Activated T-cell treated with anti-CD3 and anti-CD28 coated beads for 4 hours (primary cell): ENCODE measurements around the gene RNF220.

Experiments used
- DNase-seq: peaks from one replicate; pipeline ENCODE4 v3.0.0-alpha.2; 2020

RNF220 gene

DNA sequence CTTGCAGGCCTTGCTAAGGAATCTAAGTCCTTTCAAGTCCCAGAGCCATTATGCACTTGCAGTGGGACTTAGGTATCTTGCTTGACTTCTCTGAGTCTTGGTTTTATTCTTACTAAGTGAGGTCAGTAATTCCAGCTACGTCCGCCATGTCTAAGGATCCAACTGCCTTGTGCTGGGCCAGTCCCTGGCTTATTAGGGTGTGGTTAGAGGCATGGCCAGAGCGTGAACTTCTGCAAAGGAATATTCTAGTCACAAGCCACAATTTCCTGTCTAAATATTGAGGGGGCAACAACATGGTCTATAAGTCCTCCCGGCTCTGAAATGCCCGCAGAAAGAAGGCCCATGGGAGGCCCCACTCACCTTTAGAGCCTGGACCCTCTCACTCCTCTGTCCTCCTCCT, 186.3 kb downstream of the RNF220 start:
- no peak for DNase-seq

DNA sequence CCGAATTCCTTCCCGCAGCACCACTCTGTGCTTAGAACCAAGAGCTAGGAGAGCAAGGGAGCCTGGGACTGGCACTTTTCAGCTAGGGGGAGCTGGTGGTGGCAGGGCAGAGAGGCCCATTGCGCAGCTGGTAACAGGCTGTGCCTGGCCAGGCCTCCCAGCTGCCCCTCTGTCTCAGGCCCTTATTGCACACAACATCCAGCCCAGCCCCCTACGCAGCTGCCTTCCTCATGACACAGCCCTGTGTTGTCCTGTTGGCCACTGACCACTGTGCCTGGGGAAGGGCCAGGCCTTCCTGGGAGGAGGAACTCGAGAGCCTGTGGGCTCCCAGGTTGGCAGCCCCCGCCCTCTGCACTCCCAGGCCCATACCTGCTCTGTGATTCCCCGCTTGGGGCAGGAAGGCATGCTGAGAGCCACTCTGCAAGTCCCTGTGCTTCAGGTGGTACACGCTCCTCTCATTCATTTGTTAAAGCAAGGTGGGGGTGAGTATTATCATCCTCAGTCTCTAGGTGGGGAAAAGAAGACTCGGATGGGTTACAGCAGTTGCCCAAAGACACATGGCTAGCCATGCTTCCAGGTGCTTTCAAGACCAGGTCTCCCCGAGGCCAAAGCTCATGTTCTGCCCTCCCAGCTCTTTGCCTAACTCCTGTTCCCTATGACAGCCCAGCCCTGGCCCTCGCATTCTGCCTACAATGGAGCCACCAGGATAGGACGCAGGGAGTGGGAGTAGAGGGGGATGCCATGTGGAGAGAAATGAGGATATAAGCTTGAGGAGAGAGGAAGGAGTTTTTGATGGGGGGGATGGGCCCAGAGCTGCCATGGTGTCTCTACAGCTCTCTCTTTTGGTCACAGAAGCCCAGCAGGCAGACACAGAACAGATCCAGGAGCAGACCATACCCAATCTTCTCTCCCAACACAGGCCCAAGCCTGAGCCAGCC, 187.4 kb downstream of the RNF220 start:
- DNase-seq = no peak

DNA sequence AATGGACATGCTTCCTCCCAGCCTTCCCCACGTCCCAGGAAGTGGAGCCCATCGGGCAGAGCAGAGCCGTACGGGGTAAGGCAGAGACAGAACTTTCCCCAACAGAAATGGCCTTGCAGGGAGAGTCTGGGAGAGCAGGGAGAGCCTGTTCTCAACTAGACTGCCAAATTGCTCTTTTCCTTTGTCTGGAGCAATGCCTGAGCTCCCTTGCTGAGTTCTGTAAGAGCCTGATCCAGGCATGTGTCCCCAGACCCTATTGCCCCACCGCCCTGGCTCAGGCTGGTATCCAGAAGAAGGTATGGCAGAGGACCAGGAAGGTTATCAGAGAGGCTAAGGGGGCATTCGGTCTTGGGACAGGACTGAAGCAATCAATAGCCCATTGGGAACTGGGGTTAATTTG, 189.3 kb downstream of the RNF220 start:
- no peak for DNase-seq

DNA sequence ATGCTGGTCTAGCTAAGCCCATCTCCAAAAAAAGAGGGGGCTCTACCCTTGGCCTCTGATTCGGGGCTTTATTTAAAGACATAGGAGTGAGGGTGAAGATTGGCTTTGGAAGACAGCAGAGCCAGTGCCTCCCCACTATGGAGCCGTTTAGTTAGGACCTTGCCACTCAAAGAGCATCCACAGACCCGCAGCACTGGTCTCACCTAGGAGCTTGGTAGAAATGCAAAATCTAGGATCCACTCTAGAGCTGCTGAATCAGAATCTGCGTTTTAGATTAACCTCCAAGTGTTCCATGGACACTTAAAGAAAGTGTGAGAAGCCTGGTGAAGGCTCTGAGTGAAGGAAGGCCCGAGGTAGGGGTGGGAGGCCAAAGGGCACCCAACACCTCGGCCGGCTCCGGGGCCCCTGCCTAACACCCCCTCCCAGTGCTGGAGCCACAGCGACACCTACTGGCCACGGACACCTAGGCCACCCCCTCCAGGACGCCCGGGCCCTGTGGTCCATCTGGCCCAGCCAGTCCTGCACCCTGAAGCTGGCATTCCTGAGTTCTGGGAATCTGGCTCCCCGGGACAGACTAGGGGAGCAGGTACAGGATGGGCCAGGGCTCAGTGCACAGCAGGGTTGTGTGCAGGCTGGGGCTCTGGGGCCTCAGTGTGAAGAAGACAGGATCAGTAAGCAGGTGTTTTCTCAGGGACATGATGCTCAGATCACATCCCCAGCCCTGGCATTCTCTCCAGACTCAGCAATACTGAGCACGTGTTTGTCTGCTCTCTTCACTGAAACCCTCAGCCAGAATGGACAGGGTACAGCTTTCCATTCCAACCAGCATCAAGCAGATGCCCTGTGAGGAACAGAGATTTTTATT, 190.0 kb downstream of the RNF220 start:
- DNase-seq = peak; percentile 66

DNA sequence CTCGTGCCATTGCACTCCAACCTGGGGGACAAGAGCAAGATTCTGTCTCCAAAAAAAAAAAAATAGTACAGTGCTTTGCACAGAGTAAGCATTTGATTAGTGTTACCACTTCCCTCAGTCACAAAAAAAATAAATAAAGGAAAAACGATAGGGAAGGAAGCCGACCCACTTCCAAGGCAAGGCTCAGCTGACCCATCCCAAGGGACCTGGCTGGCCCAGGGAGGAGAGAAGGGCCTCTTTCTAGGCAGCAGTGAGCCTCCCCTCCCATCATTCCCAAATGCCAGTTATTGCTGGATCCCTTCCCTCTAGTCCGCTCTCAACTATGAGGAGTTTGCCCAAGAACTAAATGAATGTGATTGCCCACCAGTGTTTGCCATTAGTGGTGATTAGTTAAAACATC, 191.5 kb downstream of the RNF220 start:
- no peak for DNase-seq

DNA sequence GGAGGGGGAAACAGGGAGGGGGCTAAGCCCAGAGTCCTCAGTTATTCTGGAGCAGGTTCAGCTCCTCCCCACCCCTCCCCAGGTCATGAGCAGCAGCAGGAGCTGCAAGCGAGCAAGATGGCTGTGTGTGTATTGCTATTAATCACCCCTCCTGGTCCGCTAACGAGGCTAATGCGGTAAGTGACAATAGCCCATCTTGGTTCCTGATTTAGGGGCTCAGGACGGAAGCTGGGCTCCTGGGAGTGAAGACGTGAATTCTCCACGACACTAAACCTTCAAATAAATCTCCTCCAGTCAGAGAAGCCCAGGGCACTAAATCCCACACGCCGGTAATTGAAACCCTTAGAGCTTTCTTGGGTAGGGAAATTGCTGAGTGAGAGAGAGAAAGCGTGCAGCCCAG, 193.1 kb downstream of the RNF220 start:
- no peak for DNase-seq

DNA sequence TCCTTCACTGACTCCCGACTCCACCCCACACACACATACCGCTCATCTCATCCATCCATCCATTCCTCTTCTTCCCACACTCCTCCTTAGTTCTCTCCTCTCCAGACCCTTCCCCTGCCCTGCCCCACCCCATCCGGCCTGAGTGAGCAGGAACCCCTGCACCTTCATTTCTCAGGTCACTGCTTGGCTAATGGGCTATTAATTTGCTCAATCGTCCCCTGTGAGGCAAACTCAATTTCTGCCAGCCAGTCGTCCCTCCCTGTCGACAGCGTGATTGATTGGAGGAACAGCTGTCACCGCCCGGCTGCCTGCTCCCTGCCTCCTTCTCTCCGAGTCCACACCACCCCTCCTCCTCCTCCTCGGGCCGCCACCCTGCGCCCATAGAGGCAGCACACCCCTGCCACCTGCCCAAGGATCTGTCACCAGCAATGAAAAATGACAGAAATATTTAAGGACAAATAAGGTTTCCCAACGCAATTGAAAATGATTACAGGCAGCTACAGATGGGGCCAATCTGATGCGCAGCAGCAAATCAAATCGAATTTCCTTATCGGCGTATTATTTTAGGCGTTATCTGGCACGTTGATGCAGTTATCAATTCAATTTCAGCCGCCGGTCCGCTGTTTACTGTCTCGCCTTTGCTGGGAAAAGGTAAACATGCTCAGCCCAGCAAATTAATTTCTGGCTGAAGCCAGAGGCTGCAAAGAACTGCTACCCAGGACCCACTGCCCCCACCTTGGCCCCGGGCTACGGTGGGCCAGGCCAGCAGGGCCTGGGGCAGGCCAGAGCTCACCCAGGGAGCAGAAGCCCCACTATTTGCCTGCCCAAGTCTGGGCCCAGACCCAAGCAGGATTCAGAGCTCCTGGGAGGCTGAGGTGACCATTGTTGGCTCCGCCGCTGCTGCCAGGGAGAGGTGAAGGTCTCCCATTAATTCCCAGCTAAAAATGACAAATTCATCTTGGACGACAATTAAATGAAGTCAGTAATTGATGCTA, 197.9 kb downstream of the RNF220 start:
- DNase-seq = no peak

DNA sequence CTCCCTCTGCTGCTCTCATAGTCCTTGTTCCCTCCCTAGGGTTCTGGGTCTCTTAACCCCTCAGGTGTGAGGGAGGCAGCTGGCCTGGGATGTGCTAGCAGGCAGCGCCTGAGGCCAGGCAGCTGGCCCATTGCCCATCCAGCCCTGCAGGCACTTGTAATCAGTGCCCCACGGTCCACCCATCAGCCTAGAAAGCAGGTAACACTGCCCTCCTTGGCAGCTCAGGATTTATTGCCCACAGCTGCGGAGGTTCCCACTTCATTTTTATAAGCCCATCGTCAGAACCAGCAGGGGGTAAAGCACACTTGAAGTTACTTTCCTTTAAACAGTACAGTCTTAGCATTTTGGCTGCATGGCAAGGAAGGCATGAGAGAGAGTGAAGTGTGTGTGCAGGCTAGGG, 198.7 kb downstream of the RNF220 start:
- no peak for DNase-seq

DNA sequence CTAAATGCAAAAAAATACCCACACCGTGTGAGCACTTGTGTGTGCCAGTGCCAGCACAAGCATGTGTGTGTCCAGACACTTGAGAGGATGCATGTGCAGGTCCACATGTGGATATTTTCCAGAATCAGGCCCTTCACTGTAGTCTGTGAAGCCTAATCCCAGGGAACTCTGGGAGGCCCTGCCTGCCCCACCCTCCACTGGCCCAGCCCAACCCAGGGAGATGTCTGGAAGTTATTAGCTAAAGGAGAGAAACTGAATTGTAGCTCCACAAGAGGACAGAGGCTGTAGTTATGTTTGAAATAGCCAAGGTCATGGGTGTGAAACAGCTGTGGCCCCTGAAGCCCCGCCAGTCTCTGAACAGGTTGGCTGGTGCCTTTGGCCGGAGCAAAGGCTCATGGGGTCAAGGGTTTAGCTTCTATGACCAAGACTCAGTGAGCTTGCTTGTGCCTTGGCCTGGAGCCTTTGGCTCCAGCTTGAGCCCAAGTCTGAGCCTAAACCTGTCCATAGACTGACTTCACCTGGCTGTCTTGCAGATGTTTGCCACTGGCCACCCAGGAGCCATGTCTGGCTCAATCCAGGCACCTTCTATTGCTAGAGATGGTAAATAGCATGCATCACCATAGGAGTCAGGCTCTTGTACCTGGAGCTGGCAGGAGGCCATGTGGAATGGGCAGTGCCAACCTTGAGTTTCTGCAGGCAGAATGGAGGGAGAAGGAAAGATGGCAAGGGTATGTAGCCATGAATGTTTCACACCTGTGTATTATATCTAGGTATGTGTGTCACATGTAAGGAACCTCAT, 199.3 kb downstream of the RNF220 start:
- DNase-seq = no peak

DNA sequence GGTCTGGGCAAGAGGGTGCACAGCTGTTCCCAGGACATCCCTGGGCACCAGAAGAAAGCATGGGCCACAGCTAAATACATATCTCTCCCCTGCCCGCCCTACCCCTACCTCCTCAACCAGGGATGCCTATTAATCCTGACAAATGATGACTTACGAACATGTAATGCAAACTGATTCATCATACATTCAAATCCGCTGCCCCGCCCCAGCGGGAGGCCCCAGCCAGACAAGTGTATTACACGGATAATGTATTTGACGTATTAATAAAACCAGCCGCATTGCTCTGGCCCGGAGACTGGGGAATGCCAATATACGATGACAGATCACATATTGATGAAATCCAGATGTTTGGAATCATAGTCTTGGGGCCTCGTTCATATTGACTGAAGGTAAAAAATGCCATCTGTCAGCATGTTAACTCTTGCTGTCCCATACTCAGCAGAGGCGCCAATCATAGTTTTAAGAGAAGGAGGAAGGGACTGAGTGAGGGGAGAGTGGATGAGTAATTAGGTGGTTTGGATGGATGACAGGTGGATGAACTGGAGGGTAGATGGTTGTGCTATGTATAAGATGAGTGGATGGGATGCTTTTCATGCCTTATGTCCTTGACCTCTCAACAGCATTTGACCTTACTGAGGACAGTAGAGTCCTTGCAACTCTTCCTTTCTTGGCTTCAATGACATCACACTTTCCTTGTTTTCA, 201.0 kb downstream of the RNF220 start:
- no peak for DNase-seq

DNA sequence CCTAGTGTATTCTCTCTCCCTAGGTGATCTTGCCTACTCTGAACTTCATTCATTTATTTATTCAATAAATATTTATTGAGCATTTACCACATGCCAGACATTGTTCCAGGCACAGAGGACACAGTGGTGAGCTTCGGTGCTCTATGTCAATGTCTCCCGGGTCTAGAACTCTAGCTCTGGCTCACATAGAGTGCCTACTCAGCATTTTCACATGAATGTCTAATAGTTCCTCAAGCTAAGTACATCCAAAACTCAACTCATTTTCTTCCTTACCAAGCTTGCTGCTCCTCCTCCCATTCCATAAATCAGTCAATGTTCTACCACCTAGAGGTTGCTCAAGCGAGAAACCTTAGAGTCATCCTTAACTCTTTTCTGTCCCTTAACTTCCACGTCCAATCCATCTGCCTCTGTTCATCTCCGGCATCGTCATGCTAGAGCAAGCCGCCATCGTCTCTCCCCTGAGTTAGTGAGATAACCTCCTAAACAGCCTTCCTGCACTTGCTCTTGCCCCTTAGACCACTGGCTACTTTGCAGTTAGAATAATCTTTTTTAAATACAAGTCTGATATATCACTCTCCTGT, 201.7 kb downstream of the RNF220 start:
- DNase-seq = no peak

DNA sequence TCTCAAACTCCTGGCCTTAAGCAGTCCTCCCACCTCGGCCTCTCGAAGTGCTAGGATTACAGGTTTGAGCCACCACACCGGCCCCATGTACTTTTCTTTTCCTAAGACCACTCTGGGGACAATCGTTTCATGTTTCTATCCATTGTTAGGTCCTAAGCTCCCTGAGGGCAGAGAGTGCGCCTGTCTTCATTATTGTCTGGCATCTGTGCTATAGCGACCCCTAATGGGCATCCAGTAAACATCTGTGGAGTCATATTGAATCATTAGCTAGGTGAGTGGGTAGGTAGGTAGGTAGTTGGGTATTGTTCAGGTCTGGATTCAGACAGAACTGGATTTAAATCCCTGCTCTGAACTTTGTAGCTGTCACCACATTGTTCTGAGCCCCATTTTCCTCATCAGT, 203.1 kb downstream of the RNF220 start:
- DNase-seq = no peak

DNA sequence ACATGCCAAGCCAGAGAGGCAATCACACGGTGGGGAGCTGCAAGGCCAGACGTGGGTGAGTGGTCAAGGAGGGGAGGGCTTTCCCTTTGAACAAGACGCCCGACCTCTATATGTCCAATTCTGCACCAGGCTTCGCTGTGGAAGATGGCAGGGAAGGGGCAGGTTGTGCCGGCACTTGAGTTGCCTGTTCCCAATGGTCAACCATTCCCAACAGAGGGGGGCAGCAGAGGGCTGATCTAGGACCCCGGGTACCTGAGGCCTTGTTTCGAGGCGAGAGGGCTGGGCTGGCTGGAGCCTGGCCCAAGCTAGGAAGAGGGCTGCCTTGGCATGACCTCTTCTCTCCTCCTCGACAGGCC, 204.3 kb downstream of the RNF220 start:
- DNase-seq = peak; percentile 12

DNA sequence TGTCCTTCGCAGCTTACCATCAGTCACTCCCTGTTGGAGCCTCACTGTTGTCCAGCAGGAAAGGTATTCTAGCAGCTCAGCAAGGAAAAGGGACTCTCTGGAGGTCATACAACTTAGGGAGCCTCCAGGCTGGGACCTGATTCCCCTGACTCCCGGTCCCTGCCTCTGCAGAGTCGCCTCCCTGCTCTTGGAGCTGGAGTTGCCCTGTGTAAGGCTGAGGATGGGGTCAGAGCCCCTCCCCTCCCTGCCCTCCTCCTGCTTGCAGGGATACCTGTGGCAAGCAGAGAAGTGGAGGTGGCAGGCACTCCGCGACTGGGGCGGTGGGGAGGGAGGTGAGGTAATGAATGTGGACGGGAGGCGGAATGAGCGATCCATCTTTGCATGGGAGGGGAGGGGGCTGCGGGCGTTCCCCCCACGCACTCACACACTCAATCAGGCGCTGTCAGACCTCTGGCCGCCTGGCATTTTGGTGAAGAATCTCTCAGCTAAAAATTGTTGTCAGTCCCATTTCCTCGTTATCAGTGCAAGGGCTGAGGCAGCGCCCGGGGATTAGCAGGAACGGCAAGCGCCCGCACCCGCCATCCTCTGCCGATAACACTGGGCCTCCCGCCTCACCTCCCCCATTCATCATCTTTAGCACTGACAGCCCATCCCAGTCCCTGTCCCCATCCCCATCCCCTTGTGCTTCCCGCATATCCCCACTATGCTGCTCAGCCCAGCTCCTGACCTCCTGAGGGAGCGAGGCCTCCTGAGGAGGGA, 204.9 kb downstream of the RNF220 start:
- no peak for DNase-seq

DNA sequence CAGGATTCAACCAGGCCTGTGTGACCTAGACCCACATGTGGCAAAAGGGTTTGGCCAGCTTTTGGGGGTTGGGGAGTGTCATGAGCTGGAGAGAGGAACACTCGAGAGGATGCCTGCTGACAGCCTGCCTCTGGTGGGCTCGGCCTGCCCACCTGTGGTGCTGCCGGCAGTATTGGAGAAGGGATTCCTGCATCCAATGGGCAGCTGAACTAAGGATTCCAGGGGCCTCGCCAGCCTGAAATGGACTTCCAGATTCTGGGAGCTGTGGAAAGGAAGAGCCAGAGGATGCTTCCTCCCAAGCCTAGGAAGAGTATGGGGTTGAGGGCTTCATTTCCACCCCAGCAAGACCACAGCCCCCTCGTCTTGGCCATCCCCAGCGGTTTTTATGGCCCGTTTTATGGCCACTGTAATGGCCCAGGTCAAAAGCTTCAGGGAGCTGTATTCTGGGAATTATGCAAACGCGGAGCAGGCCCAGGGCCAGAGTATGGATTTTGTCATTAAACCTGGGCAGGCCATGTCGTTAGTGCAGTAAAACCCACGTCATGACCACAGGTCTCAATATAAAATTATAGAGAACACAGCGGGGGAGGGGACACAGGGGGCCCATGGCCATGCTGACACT, 205.6 kb downstream of the RNF220 start:
- no peak for DNase-seq

DNA sequence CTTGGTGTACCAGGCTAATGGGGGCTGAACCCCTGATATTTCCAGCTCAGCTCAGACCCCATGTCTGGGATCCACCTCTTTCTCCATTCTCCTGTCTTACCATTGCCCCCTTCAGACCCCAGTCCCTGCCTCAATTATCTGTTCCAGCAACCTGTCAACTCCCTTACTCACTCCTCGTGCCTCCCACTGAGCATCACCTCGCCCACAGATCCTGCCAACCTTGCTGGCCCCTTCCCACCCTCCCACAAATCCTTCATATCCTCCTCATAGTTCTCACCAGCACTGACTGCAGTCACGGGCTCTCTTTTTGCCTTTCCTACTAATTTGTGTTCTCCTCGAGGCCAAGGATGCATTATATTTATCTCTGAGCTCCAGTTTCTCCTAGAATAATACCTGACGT, 206.4 kb downstream of the RNF220 start:
- DNase-seq = no peak

DNA sequence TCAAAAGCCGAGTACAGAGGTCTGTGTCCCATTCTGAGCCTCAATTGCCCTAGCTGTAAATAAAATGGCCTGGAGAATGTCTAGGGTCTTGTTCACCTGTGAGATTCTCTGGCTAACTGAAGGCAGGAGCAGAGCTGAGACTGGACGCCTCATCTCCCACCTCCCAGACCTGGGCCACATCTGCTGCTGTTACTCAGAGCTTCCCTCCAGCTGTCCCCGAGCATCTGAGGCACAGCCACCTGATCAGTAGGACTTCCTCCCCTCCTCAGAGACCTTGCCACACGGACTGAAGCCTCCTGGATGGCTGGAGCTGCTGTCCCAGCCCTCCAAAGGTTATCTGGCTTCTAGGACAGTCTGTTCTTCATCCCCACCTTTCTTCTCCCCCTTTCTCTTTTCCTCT, 206.8 kb downstream of the RNF220 start:
- no peak for DNase-seq

DNA sequence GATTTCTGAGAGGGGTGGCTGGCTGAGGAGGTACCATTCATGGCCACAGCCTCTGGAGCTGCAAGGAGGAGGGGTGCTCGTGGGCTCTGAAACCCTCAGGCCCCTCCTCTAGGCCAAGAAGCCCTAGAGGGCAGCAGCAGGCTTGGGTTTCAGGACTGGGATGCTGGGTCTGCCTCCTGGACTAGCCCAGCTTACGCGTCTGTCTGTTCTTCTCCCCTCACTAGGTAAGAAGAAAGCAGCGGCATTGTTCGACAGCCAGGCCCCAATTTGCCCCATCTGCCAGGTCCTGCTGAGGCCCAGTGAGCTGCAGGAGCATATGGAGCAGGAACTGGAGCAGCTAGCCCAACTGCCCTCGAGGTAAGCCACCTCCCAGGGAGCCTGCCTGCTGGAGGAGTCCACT, 208.9 kb downstream of the RNF220 start:
- DNase-seq = no peak

DNA sequence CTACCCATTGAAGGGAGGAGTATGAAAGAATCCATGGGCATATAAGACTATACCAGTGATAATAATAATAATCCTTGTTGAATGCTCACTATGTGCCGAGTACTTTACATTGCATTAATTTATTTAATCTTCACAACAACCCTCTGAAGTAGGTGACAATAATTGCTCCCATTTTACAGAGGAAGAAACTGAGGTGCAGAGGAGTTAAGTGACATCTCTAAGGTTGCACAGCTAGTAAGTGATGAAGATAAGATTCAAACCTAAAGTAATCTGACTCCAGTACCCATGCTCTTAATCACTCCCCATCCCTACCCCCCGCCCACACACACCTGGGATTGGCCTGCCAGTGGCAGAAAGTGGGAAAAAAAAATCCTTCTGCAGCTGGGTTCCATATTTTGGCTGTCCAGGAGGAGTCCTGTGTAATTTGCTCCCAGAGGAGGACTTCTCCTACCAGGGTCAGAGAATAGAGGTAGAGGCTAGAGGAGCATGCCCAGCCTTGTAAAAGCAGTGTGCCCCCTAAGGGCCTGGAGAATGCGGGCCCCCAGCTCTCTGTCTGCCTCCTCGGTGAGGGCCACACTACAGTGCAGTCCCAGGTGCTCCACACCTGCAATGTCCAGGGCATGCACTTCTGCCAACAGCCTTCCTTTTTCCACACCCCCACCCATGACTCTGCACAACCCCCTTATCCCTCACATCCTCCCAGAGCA, 211.4 kb downstream of the RNF220 start:
- DNase-seq = no peak
